HepG2 (cell line): ENCODE data around the gene LDAH.

ENCODE experiments used
- CBX5 ChIP-seq: sonication (generic); formaldehyde crosslinking; IDR thresholded peaks from 2 replicates; pipeline ENCODE4 v1.4.0; 2020; ENCODE audit warnings: missing genetic modification reagents, borderline replicate concordance
- CEBPB ChIP-seq: IDR thresholded peaks from 2 replicates; pipeline ENCODE4 v1.6.1; 2011; ENCODE audit warnings: low read depth, low read length, improper control_type of control experiment, borderline replicate concordance
- STAT5B ChIP-seq: sonication (generic); formaldehyde crosslinking; IDR thresholded peaks from 2 replicates; pipeline ENCODE4 v1.4.0; 2020; ENCODE audit warnings: missing genetic modification reagents
- ZBTB8A ChIP-seq: sonication (generic); formaldehyde crosslinking; IDR thresholded peaks from 2 replicates; pipeline ENCODE4 v1.4.0; 2020; ENCODE audit warnings: mild to moderate bottlenecking, low read depth, missing genetic modification reagents, borderline replicate concordance
- ZNF879 ChIP-seq: sonication (generic); formaldehyde crosslinking; IDR thresholded peaks from 2 replicates; pipeline ENCODE4 v1.8.1; 2023; ENCODE audit warnings: missing genetic modification reagents

- TF ChIP-seq ZNF879 (no peak), ZBTB8A (CRISPR knock-in tag) (no peak), CBX5 (CRISPR knock-in tag) (no peak), CEBPB (no peak), STAT5B (no peak)
These were observed 97.1 kb downstream of the LDAH start for GRCh38 chr2:20725782-20726181.
